Measurements from ENCODE around the gene SEC31B. TPM values are rescaled to one million over a fixed set of nuclear protein-coding genes. Genes with fewer than 3 reads are reported as not detected.

SEC31B gene
- total RNA-seq: 2.3 and 2.4 TPM in 2 replicates

DNA sequence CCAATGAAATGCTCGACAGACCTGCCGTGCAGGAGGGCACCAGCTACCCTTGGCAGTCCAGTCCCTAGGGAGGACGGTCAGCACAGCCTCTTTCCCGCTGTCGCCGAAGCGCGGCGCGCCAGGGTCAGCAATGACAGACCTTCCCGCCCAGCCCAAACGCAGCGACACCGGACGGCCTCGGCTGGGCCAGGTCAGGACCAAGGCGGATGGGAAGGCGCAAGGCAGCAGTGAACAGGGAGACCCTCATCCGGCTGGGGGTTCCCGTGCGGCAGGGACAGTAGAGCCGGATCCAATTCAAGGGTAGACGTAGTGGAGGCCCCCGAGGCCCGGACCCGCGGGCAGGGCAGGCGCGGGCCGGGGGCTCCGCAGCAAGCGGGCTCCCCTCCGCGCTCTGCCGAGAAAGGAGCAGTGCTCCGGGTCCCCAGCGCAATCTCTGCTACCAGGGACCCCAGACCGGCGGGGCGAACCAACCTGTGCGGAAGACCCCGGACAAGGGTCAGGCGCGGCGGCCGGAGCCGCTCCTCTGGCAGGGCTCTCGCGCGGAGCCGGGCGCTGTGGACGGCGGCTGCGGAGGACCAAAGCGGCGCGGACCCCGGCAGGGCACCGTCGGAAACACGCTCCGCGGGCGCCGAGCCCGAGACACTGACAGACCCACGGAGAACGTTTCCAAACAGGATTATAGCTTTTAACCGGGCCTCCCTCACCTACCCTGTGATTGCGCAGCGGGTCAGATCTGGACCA is at the start of gene SEC31B:
Gene SEC31B (minus strand): TSS at position 551 of the 741 bp plus-strand sequence. CDS start 2,909 bp downstream, outside the sequence.
- no peak for DNase-seq (ENCODE audit: low read depth, low spot score)

DNA sequence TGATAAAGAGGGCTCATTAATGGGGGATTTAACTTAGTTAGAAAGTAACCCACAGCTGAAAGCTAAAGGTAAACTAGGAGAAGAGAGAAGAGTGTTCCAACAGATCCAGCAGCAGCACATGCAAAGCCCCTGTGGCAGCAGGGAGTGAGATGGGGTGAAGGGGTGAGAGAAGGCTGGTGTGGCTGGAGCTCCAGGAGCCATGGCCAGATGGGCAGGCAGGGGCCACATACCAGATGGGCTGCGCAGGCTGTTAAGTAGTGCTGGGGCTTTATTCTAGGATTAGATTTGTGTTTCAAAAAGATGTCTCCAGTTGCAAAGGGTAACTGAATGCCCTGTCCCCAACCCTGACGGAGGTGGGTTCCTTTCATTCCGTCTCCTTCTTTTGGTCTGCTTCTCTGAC is 49.3 kb upstream of the SEC31B start:
- no peak for DNase-seq (ENCODE audit: low read depth, low spot score)

GRCh38 chr10:100567826-100568225 is 48.2 kb upstream of the SEC31B start:
- DNase-seq (ENCODE audit: low read depth, low spot score): no peak

GRCh38 chr10:100567249-100567648 is 47.6 kb upstream of the SEC31B start:
- no peak for DNase-seq (ENCODE audit: low read depth, low spot score)

- no peak for DNase-seq (ENCODE audit: low read depth, low spot score)
Observed at GRCh38 chr10:100566561-100566960, 46.9 kb upstream of the SEC31B start.

GRCh38 chr10:100565206-100565985 is 45.7 kb upstream of the SEC31B start:
- no peak for DNase-seq (ENCODE audit: low read depth, low spot score)

GRCh38 chr10:100562008-100562672 is 42.5 kb upstream of the SEC31B start:
- no peak for DNase-seq (ENCODE audit: low read depth, low spot score)

GRCh38 chr10:100561005-100561404 is 41.3 kb upstream of the SEC31B start:
- DNase-seq (ENCODE audit: low read depth, low spot score): no peak

GRCh38 chr10:100560248-100560647 is 40.6 kb upstream of the SEC31B start:
- no peak for DNase-seq (ENCODE audit: low read depth, low spot score)

GRCh38 chr10:100554902-100555301 is 35.2 kb upstream of the SEC31B start:
- no peak for DNase-seq (ENCODE audit: low read depth, low spot score)

GRCh38 chr10:100553929-100554328 is 34.3 kb upstream of the SEC31B start:
- no peak for DNase-seq (ENCODE audit: low read depth, low spot score)

DNA sequence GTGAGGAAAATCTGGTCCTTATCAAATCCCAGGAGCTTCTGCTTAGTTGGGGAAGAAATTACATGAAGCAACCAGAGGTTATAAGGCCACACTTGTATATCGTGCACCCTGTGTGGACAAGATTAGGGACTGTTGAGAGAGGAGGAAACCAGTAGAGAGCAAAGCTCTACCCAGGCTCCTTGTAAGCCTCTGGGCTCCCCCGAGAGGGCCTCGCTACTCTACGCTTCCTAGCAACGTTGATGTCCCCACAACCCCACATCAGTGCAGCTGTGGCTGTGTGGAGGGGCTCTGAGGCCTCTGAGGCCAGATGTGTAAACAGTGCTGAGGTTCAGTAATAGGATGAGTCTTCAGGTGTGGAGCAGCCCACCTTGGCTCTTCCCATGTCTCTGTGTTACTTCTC is 32.1 kb upstream of the SEC31B start:
- no peak for DNase-seq (ENCODE audit: low read depth, low spot score)

DNA sequence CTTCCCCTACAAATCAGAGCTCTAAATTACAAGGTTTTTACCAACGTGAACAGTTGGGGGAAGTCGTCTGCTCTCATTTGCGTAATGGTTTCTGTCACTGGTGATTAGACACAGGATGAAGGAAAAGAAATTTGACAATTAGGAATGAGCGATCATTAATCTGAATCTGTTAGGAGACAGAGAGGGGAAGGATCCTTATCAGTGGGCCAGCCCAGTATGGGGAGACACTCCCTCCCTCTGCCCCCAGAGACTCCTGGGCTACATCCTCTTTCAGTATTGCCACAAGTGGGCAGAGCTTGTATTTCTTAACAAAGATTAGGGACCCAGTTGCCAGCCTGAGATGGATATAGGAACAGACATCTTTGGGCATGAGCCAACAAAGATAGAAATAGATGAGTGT is 31.5 kb upstream of the SEC31B start:
- DNase-seq (ENCODE audit: low read depth, low spot score): no peak

DNA sequence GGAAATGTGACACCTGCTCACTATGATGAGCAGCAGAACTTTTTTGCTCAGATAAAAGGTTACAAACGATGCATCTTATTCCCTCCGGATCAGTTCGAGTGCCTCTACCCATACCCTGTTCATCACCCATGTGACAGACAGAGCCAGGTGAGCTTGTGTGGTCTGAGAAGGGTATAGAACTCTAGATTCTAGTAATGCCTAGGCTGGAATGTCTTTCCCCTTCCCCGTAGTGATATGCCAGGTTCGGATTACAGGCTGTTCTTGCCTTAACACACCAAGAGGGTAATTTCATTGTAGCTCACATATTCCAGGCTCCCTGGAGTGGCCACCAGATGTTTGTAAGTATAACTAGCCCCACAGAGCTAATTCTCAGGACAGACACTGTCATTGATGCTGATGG is 25.3 kb upstream of the SEC31B start:
- no peak for DNase-seq (ENCODE audit: low read depth, low spot score)

GRCh38 chr10:100537475-100537874 is 17.8 kb upstream of the SEC31B start:
- DNase-seq (ENCODE audit: low read depth, low spot score): no peak

DNA sequence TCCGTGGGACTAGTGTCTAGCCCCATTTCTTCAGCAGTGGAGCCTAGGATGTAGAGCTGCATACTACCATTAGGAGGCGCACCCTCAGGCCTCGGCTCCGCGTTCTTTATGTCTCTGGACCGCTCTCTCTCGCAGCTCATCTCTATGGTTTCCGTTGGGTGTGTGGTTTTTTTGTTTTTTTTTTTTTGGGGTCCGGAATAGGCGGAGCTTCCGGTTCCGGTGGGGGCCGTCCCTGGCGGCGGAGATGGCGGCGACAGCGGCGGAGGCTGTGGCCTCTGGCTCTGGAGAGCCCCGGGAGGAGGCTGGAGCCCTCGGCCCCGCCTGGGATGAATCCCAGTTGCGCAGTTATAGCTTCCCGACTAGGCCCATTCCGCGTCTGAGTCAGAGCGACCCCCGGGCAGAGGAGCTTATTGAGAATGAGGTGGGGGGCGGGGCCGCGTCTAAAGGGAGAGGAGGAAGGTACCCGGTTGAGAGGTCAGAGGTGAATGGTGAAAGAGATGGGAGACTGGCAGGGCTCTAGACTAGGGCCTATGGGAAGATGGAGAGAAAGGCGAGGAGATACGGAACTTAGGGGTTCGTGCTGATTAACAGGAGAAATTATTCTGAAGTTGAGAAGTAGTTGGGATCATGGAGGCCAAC is 16.2 kb upstream of the SEC31B start, which contains the start of gene HIF1AN:
Gene HIF1AN (plus strand): TSS at position 229 of the 639 bp plus-strand sequence. CDS start 16 bp downstream, at position 245.
- DNase-seq (ENCODE audit: low read depth, low spot score): peak; percentile 80

GRCh38 chr10:100535338-100535714 is 15.7 kb upstream of the SEC31B start:
- DNase-seq (ENCODE audit: low read depth, low spot score): no peak

DNA sequence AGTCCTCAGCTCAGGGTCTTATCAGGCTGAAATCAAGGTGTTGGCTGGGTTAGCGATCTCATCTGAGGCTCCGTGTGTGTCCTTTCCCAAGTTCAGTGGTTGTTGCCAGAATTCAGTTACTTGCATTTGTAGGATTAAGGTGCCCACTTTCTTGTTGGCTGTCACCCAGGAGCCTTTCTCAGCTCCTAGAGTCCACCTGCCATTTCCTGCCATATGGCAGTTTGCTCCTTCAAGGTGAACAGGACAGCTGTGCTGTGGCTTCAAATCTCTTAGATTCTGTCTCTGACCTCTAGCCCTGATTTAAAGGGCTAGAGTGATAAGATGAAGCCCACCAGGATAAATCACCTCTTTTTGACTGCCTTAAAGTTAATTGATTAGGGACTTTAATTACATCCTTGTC is 15.1 kb upstream of the SEC31B start:
- no peak for DNase-seq (ENCODE audit: low read depth, low spot score)

- DNase-seq (ENCODE audit: low read depth, low spot score): no peak
Observed at GRCh38 chr10:100531761-100532160, 12.1 kb upstream of the SEC31B start.

DNA sequence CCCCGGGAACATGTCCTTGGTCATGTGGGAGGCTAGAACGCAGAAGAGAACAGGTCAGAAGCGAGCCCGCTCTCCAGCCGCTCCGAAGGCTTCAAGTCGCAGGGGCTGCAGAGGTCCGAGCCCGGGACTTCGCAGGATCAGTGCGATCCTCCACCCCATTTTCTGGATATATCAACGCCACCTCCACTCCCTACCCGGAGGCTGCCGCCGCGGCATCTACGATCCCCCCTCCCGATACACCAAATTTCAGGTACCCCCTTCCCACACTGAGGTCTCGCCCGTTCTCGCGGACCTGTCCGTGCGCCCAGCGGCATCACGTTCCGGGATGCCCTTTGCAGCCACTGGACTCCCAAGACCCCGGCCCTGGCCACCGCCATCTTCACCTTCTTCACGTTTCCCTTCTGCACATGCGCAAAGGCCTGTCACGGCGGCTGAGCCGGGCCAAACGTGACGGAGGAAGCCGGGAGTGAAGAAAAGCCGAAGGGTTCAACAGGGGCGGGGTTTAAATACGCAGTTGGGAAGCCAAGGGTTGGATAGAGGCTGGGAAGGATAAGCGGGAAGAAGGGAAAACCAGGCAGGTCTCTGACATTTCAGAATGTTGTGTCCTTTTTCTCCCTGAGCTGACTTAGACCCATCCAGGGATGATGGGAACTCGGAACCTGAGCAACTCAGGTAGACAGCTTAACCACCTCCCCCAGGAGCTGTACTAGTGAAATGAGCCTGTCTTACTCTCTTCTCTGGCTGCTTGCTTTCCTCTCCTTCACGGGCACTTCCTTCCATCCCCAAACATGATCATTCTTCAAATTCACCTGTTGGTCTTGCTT is 10.0 kb upstream of the SEC31B start, which contains the start of gene NDUFB8:
Gene NDUFB8 (minus strand): TSS at position 397 of the 824 bp plus-strand sequence. CDS start 20 bp downstream, at position 377.
- peak; percentile 46 for DNase-seq (ENCODE audit: low read depth, low spot score)
